HepG2 (cell line): ENCODE data around the gene HNRNPA2B1. TPM values are rescaled to one million over a fixed set of nuclear protein-coding genes. Genes with fewer than 3 reads are reported as not detected.

Experiments used
- ATAC-seq: fragments of 200-7000 bp; cut with Tn5 transposase; 3 replicates; pipeline ENCODE4 v1.9.1; 2020; ENCODE audit warnings: mild to moderate bottlenecking, moderate library complexity
- BruUV-seq: library from RNA; stranded (reverse); fragments of 400-500 nt; replicated peaks from 2 replicates; lab custom pipeline; 2021; lab: Mats Ljungman, UMichigan
- CTCF ChIA-PET: fragments of 300-600 bp; formaldehyde crosslinking; extraction: SDS; loops from one replicate; lab custom pipeline; 2021; ENCODE audit warnings: low total read pairs, inconsistent platforms, low intra/inter-chr PET ratio; lab: Yijun Ruan, JAX
- POLR2A ChIA-PET: fragments of 350-600 bp; sonication (Branson Sonifier 250); formaldehyde crosslinking; loops from one replicate; lab custom pipeline; 2020; ENCODE audit warnings: antibody characterized with exemption, inconsistent platforms; lab: Yijun Ruan, JAX
- DNase-seq: peaks from one replicate; pipeline ENCODE4 v3.0.0-alpha.2; 2015; ENCODE audit warnings: low spot score
- FAIRE-seq: peaks from 3 replicates; lab custom pipeline; 2011; peaks lifted over from hg19 to GRCh38; lab: Jason Lieb, UNC
- H2AFZ ChIP-seq: one replicate; pipeline ENCODE4 v1.6.1; 2011; ENCODE audit warnings: low read length, inconsistent platforms
- H3K27ac ChIP-seq: fragments of 300-600 bp; 3 replicates; pipeline ENCODE4 v1.8.0; 2011; ENCODE audit warnings: mixed run types, mild to moderate bottlenecking, mixed read lengths, low read length, inconsistent platforms; ENCODE audit not compliant: insufficient read depth; ENCODE audit errors: extremely low read length
- H3K27me3 ChIP-seq, 2 experiments: fragments of 200-600 bp in 1 of 2; 2 replicates in 1 of 2; 3 replicates in 1 of 2; pipeline versions ENCODE4 v1.6.0 to v1.8.0; 2011; ENCODE audit warnings: low read length in 2 of 2, mild to moderate bottlenecking in 2 of 2, moderate library complexity in 2 of 2, inconsistent platforms in 1 of 2; ENCODE audit not compliant: insufficient read depth in 2 of 2, control insufficient read depth in 1 of 2
- H3K36me3 ChIP-seq, 2 experiments: fragments of 200-600 bp in 1 of 2; replicated peaks in 1 of 2; 2 replicates in 1 of 2; 3 replicates in 1 of 2; pipeline versions ENCODE4 v1.5.1 to v1.8.0; 2011; ENCODE audit warnings: low read length in 2 of 2, inconsistent platforms in 1 of 2; ENCODE audit not compliant: insufficient read depth in 2 of 2, control insufficient read depth in 1 of 2
- H3K4me1 ChIP-seq: 2 replicates; pipeline ENCODE4 v1.5.1; 2012; ENCODE audit warnings: low read length, inconsistent platforms; ENCODE audit not compliant: insufficient read depth
- H3K4me2 ChIP-seq: 2 replicates; pipeline ENCODE4 v1.6.0; 2011; ENCODE audit warnings: low read depth, low read length, inconsistent platforms
- H3K4me3 ChIP-seq, 3 experiments: fragments of 200-600 bp in 1 of 3; sonication (generic), shearing (Covaris generic) in 1 of 3; replicated peaks in 1 of 3; 2 replicates each; pipeline ENCODE4 v1.5.1; 2011 to 2016; ENCODE audit warnings: low read length in 3 of 3, inconsistent platforms in 2 of 3, low read depth in 2 of 3, mild to moderate bottlenecking in 2 of 3, control low read depth in 1 of 3, mixed read lengths in 1 of 3; ENCODE audit not compliant: insufficient read depth in 1 of 3
- H3K79me2 ChIP-seq: one replicate; pipeline ENCODE4 v1.6.1; 2011; ENCODE audit warnings: low read length, inconsistent platforms; ENCODE audit not compliant: insufficient read depth
- H3K9ac ChIP-seq: 2 replicates; pipeline ENCODE4 v1.6.0; 2011; ENCODE audit warnings: mild to moderate bottlenecking, low read depth, low read length, inconsistent platforms; ENCODE audit not compliant: insufficient read depth
- H3K9me3 ChIP-seq: 2 replicates; pipeline ENCODE4 v1.5.1; 2012; ENCODE audit warnings: mild to moderate bottlenecking, low read length
- H4K20me1 ChIP-seq: 2 replicates; pipeline ENCODE4 v1.6.0; 2011; ENCODE audit warnings: inconsistent platforms, mild to moderate bottlenecking, low read length, moderate library complexity; ENCODE audit not compliant: insufficient read depth
- PITX1 ChIP-seq: sonication (generic); formaldehyde crosslinking; IDR thresholded peaks from 2 replicates; pipeline ENCODE4 v1.5.1; 2020; ENCODE audit warnings: mild to moderate bottlenecking, missing genetic modification reagents
- POLR2AphosphoS5 ChIP-seq: IDR thresholded peaks from 2 replicates; pipeline ENCODE4 v1.6.1; 2012; ENCODE audit warnings: low read depth, low read length
- PRDM4 ChIP-seq: sonication (generic); formaldehyde crosslinking; IDR thresholded peaks from 2 replicates; pipeline ENCODE4 v1.9.0; 2021; ENCODE audit warnings: missing genetic modification reagents, borderline replicate concordance
- RBM22 ChIP-seq: fragments of 200-400 bp; formaldehyde crosslinking; optimal IDR thresholded peaks from 2 replicates; pipeline ENCODE3; 2017; ENCODE audit warnings: mild to moderate bottlenecking, low read length, moderate library complexity
- ZNF331 ChIP-seq: sonication (generic); formaldehyde crosslinking; IDR thresholded peaks from 2 replicates; pipeline ENCODE4 v1.4.0; 2020; ENCODE audit warnings: missing genetic modification reagents
- ZNF816 ChIP-seq: sonication (generic); formaldehyde crosslinking; IDR thresholded peaks from 2 replicates; pipeline ENCODE4 v1.8.0; 2022; ENCODE audit warnings: missing genetic modification reagents, mild to moderate bottlenecking, borderline replicate concordance
- WGBS: methylation state at CpG from one replicate; pipeline ENCODE4 v1.1.6; 2017; ENCODE audit warnings: low lambda C conversion rate; 5-methylcytosine and 5-hydroxymethylcytosine counted together
- in situ Hi-C: cut with HindIII; loops from 2 replicates; pipeline ENCODE4 v1.10.0; 2017; ENCODE audit warnings: low pct_unique_long_range_greater_than_20kb; ENCODE audit not compliant: extremely low pct_ligation_motif_present
- intact Hi-C: fragments of 100-400 bp; cut with micrococcal nuclease; formaldehyde crosslinking; loops from one replicate; pipeline ENCODE4 v1.10.0; 2022; ENCODE audit not compliant: unreplicated experiment
- polyA plus RNA-seq, 8 experiments: library from polyadenylated mRNA; depleted of rRNA in 3 of 8; stranded (reverse) in 7 of 8; unstranded in 1 of 8; fragments of >200 nt; fragmentation: Illumina TruSeq in 4 of 8; extraction: Trizol in 4 of 8; gene quantifications; 2 replicates each; pipeline versions ENCODE4 v1.2.1 to v1.2.3, GENCODE V29; 2011 to 2016; ENCODE audit warnings: low read depth in 4 of 8, missing spikeins in 1 of 8, mixed read lengths in 1 of 8; ENCODE audit not compliant: insufficient read depth in 1 of 8
- total RNA-seq, 5 experiments: library from RNA; depleted of rRNA; stranded (reverse); fragments of >200 nt; fragmentation: Illumina TruSeq; extraction: Trizol; gene quantifications; 2 replicates each; pipeline ENCODE4 v1.2.3, GENCODE V29; 2016; ENCODE audit warnings: low read depth in 1 of 5

HNRNPA2B1 gene
- total and polyA plus RNA-seq, 2 of the 13 experiments (the other 11 are each of a cell fraction or from before 2014, with no cell fraction given), result 193 to 412 TPM

- no peak for TF ChIP-seq PRDM4 (CRISPR knock-in tag)
Measured at GRCh38 chr7:26190417-26190869, 10.1 kb downstream of the HNRNPA2B1 start (continued).

GRCh38 chr7:26189697-26190096 is 10.8 kb downstream of the HNRNPA2B1 start:
- no peaks in the 10 kb centered on the region for H3K9me3 ChIP-seq
- no TSS peak for BruUV-seq
- POLR2A ChIA-PET, result interaction anchor here (1.9 to 3.4 kb wide), 3 partner anchors 9 to 34 kb away, joined by 8 to 40 read pairs (median 12); partner anchors contain the start of genes CBX3 and HNRNPA2B1
- no peak overlapping the region for H3K4me2 ChIP-seq
- H3K4me1 ChIP-seq, result peaks cover 24% of the 10 kb centered on the region
- H4K20me1 ChIP-seq, result peaks cover 77% of the 10 kb centered on the region
- no peak overlapping the region for H3K9ac ChIP-seq
- no peak overlapping the region for H3K27ac ChIP-seq
- in situ Hi-C loops, result loop anchor here (10.0 kb wide), 1 partner anchor 95 kb away; no protein-coding TSS in a partner anchor
- WGBS, result 95% methylated on average over 3 of the region's 3 CpGs
- H2AFZ ChIP-seq, result no peak overlapping the region
- FAIRE-seq, result peak; percentile 4
- DNase-seq, result no peak
- intact Hi-C loops, result no loop called here
- peaks cover 19% of the 10 kb centered on the region for H3K79me2 ChIP-seq
- H3K4me3 ChIP-seq, result no peak overlapping the region
- no peaks in the 10 kb centered on the region for H3K27me3 ChIP-seq
- TF ChIP-seq RBM22, result peak; percentile 91
- TF ChIP-seq POLR2AphosphoS5, result peak; percentile 45; the same call in 1 of the 2 replicates
- no peak for TF ChIP-seq PITX1 (CRISPR knock-in tag)
- TF ChIP-seq ZNF816 (CRISPR knock-in tag), result 0 out of 2 replicates have a peak, but pooled peaks have one; percentile 35
- no peak for TF ChIP-seq ZNF331 (CRISPR knock-in tag)
- TF ChIP-seq, all 625 proteins: peak for 3
- peaks cover 17 to 49% of the 10 kb centered on the region in 2 experiments for H3K36me3 ChIP-seq
- ATAC-seq, result no peak
- CTCF ChIA-PET, result no interaction called here
